IPS DF 4.7 (cell line): ENCODE results near the gene UTP25.
"Not testable (repeated sequence)": the region's sequence is repeated elsewhere in the genome, so short reads cannot be mapped to it uniquely, and the experiment has no call there.

Experiments used
- DNase-seq: peaks from one replicate; pipeline ENCODE4 v3.0.0-alpha.2; 2013; ENCODE audit warnings: low spot score; ENCODE audit errors: extremely low read depth

Gene UTP25

GRCh38 chr1:209827384-209828262 lies at the start of gene UTP25:
Gene UTP25, plus strand, starts transcription at chr1:209827972. Its CDS starts 92 bp downstream, at chr1:209828064.
- DNase-seq, result peak; percentile 94

DNA sequence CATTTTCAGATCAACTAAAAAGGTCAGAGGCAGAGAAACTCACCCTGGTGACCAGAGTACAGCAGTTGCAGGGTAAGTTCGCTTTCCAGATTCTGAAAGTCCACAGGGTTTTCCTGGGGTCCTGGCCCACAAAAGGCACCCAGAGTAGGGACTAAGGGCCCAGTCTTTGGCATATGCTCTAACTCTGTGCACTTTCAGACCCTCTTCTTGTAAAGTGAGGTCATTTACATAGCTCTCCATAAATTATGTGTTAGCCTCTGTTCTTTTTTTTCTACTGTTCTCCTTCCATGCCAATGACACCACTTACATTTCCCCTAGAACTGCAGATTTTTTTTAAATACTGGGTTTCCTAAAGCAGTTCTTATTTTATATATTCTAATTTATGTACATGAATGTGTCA lies 49.7 kb upstream of the UTP25 start:
- DNase-seq, result no peak

GRCh38 chr1:209780268-209780667 lies 47.5 kb upstream of the UTP25 start:
- DNase-seq, result no peak

- no peak for DNase-seq
These were observed 44.4 kb upstream of the UTP25 start for GRCh38 chr1:209783386-209783785.

GRCh38 chr1:209784265-209785169 lies 43.3 kb upstream of the UTP25 start, which contains the start of gene C1orf74:
Gene C1orf74, minus strand, starts transcription at chr1:209784559. Its CDS starts 925 bp downstream, at chr1:209783634.
- DNase-seq, result peak; percentile 89

DNA sequence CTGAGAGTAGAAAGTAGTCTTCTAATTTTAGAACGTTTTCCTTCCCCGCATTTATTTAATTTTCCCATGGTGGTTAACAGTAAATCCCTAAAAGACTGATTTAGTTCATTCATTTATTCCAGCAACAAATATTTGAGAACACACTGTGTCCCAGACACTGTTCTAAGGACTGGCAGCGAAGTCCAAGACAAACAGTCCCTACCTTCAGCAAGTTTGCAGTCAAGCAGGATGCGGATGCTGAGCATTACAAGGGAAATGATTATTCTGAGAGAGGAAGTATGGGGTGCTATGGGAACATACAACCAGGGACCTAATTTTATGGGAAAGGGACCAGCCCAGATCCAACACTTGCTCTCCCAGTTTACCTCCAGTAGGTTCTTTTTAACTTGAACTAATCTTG lies 42.2 kb upstream of the UTP25 start:
- DNase-seq, result no peak

- DNase-seq, result no peak
These were observed 41.6 kb upstream of the UTP25 start for GRCh38 chr1:209786146-209786545.

DNA sequence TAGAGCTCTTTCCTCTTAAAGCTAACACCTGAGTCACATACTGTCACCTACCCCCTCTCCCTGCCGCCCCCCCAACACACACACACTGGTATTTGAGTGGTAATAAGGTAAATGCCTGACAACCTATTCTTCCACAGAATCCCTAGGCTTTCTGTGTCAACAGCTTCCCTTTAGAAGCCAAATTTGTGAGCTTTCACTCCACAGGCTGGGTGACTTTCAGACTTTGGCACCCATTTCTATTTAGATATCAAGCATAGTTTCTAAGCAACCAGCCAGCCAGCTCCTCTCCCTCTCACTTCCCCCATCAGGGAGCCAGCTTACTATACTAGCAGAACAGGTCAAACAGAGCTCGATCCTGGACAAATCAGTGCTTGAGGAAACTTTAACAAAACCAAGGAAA lies 40.2 kb upstream of the UTP25 start:
- no peak for DNase-seq

DNA sequence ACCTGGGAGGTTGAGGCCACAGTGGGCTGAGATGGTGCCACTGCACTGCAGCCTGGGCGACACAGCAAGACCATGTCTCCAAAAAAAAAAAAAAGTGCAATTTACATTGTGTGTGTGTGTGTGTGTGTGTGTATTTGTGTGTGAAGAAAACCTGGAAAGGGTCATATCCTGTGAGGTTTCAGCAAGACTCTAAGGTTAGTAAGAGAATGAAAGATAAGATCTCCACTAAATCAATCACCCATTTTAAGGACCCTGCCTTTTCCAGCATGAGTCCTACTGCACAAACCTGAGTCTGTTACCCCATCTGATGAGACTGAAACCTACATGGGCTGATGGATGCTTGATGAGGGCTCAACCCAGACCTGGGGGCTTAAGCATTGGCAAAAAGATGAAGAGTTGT lies 38.5 kb upstream of the UTP25 start:
- DNase-seq, result no peak

GRCh38 chr1:209790286-209791193 lies 37.2 kb upstream of the UTP25 start:
- DNase-seq, result no peak

- DNase-seq, result no peak
These were observed 35.9 kb upstream of the UTP25 start for GRCh38 chr1:209791920-209792319.

- DNase-seq, result not testable (repeated sequence)
These were observed 34.1 kb upstream of the UTP25 start for GRCh38 chr1:209793711-209794110.

DNA sequence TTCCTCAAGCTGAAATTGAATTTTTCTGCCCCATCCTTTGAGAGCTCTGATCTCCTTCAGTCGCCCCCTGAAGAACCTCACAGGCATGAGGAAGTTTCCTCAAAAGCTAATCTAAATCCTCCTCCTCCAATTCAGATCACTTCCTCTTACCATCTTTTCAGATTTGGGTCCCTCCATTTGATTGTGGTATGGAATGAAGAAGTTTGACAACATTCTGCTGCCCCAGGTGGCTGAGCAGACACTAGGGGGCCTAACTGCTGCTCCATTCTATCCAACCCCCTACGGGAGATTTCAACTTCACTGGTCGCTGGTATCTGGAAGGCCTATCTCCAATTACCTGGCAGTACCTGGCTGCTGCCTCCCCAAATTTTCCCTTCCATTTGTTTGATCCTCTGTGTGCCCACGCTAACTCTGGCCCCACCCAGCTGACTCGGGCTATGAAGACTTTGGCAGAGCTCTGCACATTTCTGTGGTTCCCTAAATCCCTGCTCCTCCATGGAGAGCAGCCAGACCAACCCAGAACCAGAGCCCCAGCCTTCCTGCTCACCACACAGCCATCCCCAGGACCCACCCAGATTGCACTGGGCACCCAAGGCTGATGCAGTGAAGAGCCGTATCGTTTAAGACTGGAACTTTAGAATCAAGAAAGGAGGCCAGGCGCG lies 29.7 kb upstream of the UTP25 start:
- DNase-seq, result no peak

DNA sequence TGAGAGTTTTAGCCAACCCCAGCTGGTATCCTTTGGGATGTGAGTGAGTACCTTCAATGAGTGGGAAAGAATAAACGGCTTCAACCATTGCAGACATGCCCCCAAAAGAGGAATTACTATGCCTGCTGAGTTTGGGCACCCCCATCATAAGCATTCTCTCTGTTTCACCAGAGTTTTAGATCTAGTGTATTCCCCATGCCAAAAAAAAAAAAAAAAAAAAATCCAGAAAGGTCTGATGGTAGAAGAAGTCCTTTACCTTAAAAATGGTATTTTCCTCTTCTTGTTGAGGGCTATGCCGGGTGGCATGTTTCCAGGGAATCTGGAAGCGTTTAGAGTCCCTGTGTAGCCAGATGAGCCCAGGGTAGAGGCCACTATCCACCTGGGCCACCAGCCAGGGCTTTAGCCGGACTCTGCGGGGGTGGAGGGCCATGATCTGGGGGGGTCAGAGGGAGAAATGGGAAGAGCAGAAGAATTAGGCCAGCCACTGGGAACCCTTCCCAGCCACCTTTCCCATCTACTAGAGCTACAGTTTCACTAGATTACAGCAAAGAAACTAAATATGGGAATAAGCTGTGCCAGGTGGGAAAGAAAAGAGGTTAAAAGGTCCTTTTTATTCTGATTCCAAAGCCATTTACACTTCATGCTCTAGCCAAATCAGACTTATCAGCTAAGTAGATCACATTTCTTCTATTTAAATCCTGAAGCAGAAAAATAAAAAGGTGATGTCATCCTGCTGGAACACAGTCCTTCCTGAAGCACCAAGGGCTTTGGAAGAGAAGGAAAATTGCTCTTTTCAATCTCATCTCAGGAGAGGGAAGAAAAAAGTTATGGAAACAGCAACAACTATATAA lies 26.6 kb upstream of the UTP25 start:
- DNase-seq, result no peak

DNA sequence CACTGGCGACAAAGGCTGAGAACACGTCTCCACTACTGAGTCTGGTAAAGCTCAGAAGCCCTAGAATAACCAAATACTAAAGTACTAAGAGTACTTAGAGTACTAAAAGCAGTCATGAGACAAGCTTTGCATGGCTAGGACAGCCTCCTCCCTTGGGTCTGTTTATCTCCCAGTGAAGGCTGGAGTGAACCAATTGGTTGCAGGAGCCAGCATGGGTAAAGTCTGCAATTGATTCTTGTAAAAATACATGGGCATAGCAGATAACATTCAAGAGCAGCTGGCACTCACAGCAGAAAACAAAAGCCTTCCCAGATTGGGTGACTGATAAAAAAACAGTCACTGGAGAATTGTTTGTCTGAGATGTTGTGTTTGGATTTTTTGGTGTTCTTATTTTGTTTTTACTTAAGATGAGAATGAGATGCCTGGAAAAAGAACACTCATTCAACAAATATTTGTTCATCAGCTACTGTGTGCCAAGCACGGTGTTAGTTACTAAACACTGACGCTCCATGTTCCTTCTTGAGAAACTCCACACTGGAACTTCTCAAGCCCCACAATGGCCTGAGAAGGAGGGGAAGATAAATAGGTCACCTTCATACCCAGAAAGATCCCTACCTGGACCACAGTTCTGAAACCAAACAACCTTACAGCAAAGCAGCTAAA lies 25.5 kb upstream of the UTP25 start:
- no peak for DNase-seq

- no peak for DNase-seq
These were observed 25.0 kb upstream of the UTP25 start for GRCh38 chr1:209802780-209803152.

- DNase-seq, result no peak
These were observed 24.2 kb upstream of the UTP25 start for GRCh38 chr1:209803568-209803967.

- DNase-seq, result no peak
These were observed 22.4 kb upstream of the UTP25 start for GRCh38 chr1:209805341-209805781.
